ENCODE measurements around the gene MCF2L2.

DNA sequence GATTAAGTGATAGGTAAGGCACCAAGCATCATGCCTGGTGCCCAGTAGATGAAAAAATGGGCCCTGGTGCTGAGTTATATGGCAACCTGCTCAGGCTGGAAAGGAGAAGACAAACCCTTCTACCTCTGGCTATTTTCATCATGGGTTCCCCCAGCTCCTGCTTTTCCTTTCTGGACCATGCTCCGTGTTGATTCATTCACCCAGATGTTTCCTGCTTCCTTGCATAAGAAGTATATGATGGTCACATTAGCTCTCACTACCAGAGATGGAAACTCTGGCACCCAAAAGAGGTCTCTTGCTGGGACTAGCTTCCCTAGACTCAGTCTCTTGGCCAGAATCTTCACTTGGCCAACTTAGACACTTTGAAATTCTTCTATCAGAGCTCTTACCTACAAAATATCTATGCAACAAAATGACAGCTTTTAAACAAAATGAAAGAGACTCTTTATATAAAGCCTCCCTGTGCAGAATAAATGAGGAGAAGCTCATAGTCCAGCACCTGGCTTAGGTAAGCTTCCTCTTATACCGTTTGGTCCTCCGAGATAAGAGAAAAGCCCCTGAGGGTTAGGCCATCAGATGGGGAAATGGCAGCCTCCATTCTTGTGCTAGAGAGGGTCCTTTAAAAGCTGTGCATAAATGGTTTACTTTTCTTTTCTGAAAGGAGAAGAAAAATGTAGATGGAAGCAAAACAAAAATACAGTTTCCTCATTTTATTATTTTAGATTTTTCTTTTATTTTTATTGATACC lies 46.8 kb upstream of the MCF2L2 start:
- TF ChIP-seq EZH2 (IDR thresholded peaks at IDR 0.05; ENCODE audit: low read depth) = no peak
- TF ChIP-seq CTCF (conservative IDR thresholded peaks at IDR 0.05) = no peak
